ENCODE data around the gene DPCD.

DPCD gene

DNA sequence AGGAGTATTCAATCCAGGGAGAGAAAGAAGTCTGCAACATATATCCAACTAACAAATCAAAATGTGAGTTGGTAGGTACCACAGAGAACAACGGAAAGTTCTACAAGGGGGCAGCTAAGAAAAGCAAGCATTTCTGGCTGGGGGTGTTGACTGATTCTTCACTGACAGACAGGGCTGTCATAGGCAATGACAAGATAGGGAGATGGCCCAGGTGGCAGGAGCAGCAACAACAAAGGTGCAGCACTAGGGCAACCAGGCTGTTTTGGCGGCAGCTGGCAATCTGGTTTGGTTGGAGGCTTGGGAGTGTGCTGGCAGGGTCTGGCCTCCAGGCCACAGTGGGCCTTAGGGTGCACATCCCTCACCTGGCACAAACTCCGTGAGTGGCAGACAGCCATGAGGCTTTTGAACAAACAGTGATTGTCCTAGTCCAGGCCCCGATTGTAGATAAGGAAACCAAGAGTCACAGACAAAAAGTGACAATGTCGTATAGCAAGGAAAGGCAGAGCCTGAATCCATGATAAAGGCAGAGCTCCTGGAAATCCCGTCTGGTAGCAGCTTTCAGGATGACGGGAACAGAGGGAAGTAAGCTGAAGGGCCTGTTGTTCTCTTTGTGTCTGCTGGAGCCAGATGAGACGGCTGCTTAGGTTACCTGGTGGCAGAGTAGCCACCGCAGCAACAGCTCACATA, 28.4 kb downstream of the DPCD start:
- no peaks in the 10 kb centered on the region for H3K9me3 ChIP-seq (ENCODE audit: insufficient read depth, low read length)
- H3K9ac ChIP-seq (ENCODE audit: insufficient read length, low read depth): no peak overlapping the region
- H3K4me1 ChIP-seq (ENCODE audit: insufficient read depth, insufficient read length): peaks cover 17% of the 10 kb centered on the region
- TF ChIP-seq YY1 (IDR thresholded peaks at IDR 0.05; ENCODE audit: insufficient read depth, insufficient read length) (no peak), ZNF274 (IDR thresholded peaks at IDR 0.05; ENCODE audit: low read depth, low read length) (no peak), SUZ12 (IDR thresholded peaks at IDR 0.05; ENCODE audit: extremely low read depth, insufficient read depth, insufficient read length) (no peak)
- H3K4me3 ChIP-seq (ENCODE audit: insufficient read length, low read depth): no peak overlapping the region
- H3K36me3 ChIP-seq (ENCODE audit: insufficient read depth, insufficient read length, low read length): peaks cover 7% of the 10 kb centered on the region
- DNase-seq (ENCODE audit: low read depth, low spot score): no peak
- H3K27me3 ChIP-seq (ENCODE audit: insufficient read depth, insufficient read length): no peaks in the 10 kb centered on the region

GRCh38 chr10:101617102-101617823, 29.1 kb downstream of the DPCD start:
- H3K9ac ChIP-seq (ENCODE audit: insufficient read length, low read depth): no peak overlapping the region

DNA sequence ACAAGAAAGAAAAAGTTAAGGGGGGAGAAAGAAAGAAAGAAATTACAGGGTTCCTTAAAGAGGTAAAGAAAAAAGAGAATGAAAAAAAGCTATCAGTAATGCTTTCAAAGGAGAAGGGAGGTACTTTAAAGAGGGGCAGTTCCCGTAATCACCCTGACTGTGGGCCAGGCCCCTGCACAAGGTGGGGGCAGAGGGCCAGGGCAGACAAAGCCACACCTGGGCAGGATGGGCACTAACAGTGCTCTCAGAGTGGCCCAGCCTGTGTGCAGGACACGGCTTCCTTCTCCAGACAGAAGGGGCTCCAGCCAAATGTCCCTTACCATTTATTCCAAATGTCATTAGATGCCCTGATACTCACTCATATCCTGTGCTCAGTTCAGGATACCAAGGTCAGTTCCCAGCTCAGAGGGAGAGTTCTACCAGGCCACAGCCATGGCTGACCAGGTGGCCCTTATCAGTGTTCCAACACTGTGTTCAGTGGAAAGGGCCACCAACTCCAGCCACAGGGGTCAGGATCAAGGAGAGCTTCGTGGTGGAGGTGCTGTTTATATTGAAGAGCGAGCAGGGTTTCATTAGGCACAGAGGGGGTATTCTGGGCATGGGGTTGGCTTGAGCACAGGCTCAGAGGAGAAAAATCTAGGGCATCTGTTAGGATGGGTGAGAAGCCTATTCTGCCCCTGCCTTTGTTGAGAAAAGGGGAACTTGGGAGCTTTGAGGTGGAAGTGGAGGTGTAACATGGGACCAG, 29.9 kb downstream of the DPCD start:
- H3K36me3 ChIP-seq (ENCODE audit: insufficient read depth, insufficient read length, low read length): peaks cover 2% of the 10 kb centered on the region
- H3K4me1 ChIP-seq (ENCODE audit: insufficient read depth, insufficient read length): peaks cover 17% of the 10 kb centered on the region

More at GRCh38 chr10:101617102-101617823, 29.1 kb downstream of the DPCD start:
- no peak for TF ChIP-seq YY1 (IDR thresholded peaks at IDR 0.05; ENCODE audit: insufficient read depth, insufficient read length)
- Histone ChIP-seq H3K4me3 (ENCODE audit: insufficient read length, low read depth) (no peak overlapping the region), H3K36me3 (ENCODE audit: insufficient read depth, insufficient read length, low read length) (peaks cover 3% of the 10 kb centered on the region), H3K4me1 (ENCODE audit: insufficient read depth, insufficient read length) (peaks cover 17% of the 10 kb centered on the region), H3K27me3 (ENCODE audit: insufficient read depth, insufficient read length) (no peaks in the 10 kb centered on the region), H3K9me3 (ENCODE audit: insufficient read depth, low read length) (no peaks in the 10 kb centered on the region)
- no peak for DNase-seq (ENCODE audit: low read depth, low spot score)

DNA sequence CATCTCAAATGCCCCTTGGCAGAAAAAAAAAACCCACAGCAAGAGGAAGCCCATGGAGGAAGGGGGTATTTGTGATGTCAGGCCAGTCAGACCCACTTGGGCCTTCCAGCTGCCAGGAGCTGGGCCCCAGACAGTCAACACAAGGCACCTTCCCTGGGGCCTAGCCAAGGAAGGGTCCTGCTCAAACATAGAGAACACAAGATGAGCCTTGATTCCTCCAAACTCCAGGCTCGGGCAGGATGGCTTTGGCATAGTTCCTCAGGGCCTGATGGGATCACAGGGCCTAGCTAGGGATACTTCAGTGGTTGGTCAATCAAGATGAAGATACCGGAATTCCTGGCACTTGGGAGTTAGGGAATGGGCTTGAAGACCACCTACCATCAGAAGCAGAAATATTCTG, 30.8 kb downstream of the DPCD start:
- Histone ChIP-seq H3K36me3 (ENCODE audit: insufficient read depth, insufficient read length, low read length) (peaks cover 2% of the 10 kb centered on the region), H3K9ac (ENCODE audit: insufficient read length, low read depth) (no peak overlapping the region)

More for the DNA sequence above, 29.9 kb downstream of the DPCD start:
- TF ChIP-seq ZNF274 (IDR thresholded peaks at IDR 0.05; ENCODE audit: low read depth, low read length) (no peak), YY1 (IDR thresholded peaks at IDR 0.05; ENCODE audit: insufficient read depth, insufficient read length) (no peak), SUZ12 (IDR thresholded peaks at IDR 0.05; ENCODE audit: extremely low read depth, insufficient read depth, insufficient read length) (no peak)
- H3K9me3 ChIP-seq (ENCODE audit: insufficient read depth, low read length): no peaks in the 10 kb centered on the region
- no peak overlapping the region for H3K9ac ChIP-seq (ENCODE audit: insufficient read length, low read depth)
- DNase-seq (ENCODE audit: low read depth, low spot score): no peak
- H3K4me3 ChIP-seq (ENCODE audit: insufficient read length, low read depth): no peak overlapping the region
- H3K27me3 ChIP-seq (ENCODE audit: insufficient read depth, insufficient read length): no peaks in the 10 kb centered on the region

DNA sequence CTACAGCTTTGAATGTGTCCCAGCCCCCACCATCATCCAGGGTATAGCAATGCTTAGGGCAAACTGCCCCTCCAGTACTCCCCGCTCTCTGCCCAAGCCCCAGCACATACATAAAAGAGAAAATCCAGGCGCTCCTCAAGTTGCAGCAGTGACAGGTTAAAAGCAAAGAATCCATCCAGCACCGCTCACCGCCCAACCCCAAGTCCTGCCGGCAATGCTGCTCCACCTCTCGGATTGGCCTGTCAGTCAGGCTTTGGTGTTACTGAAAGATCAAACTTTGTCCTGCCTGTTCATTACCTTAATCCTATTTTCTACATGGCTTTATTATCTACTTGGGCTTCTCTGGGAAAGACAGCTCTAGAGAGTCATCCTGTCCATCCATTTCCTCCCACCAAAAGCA, 31.9 kb downstream of the DPCD start:
- Histone ChIP-seq H3K9ac (ENCODE audit: insufficient read length, low read depth) (no peak overlapping the region), H3K4me3 (ENCODE audit: insufficient read length, low read depth) (no peak overlapping the region), H3K36me3 (ENCODE audit: insufficient read depth, insufficient read length, low read length) (peaks cover 2% of the 10 kb centered on the region), H3K27me3 (ENCODE audit: insufficient read depth, insufficient read length) (no peaks in the 10 kb centered on the region), H3K9me3 (ENCODE audit: insufficient read depth, low read length) (no peaks in the 10 kb centered on the region), H3K4me1 (ENCODE audit: insufficient read depth, insufficient read length) (peaks cover 10% of the 10 kb centered on the region)
- TF ChIP-seq ZNF274 (IDR thresholded peaks at IDR 0.05; ENCODE audit: low read depth, low read length) (no peak), SUZ12 (IDR thresholded peaks at IDR 0.05; ENCODE audit: extremely low read depth, insufficient read depth, insufficient read length) (no peak), YY1 (IDR thresholded peaks at IDR 0.05; ENCODE audit: insufficient read depth, insufficient read length) (no peak)
- DNase-seq (ENCODE audit: low read depth, low spot score): no peak

More for the DNA sequence above, 30.8 kb downstream of the DPCD start:
- no peak overlapping the region for H3K4me3 ChIP-seq (ENCODE audit: insufficient read length, low read depth)
- TF ChIP-seq SUZ12 (IDR thresholded peaks at IDR 0.05; ENCODE audit: extremely low read depth, insufficient read depth, insufficient read length): no peak
- TF ChIP-seq ZNF274 (IDR thresholded peaks at IDR 0.05; ENCODE audit: low read depth, low read length): no peak
- no peak for TF ChIP-seq YY1 (IDR thresholded peaks at IDR 0.05; ENCODE audit: insufficient read depth, insufficient read length)
- peaks cover 17% of the 10 kb centered on the region for H3K4me1 ChIP-seq (ENCODE audit: insufficient read depth, insufficient read length)
- no peaks in the 10 kb centered on the region for H3K9me3 ChIP-seq (ENCODE audit: insufficient read depth, low read length)
- no peak for DNase-seq (ENCODE audit: low read depth, low spot score)
- H3K27me3 ChIP-seq (ENCODE audit: insufficient read depth, insufficient read length): no peaks in the 10 kb centered on the region

GRCh38 chr10:101623528-101623927, 35.4 kb downstream of the DPCD start:
- DNase-seq (ENCODE audit: low read depth, low spot score): no peak
- Histone ChIP-seq H3K36me3 (ENCODE audit: insufficient read depth, insufficient read length, low read length) (peaks cover 2% of the 10 kb centered on the region), H3K4me1 (ENCODE audit: insufficient read depth, insufficient read length) (no peaks in the 10 kb centered on the region), H3K27me3 (ENCODE audit: insufficient read depth, insufficient read length) (no peaks in the 10 kb centered on the region), H3K4me3 (ENCODE audit: insufficient read length, low read depth) (no peak overlapping the region), H3K9me3 (ENCODE audit: insufficient read depth, low read length) (no peaks in the 10 kb centered on the region), H3K9ac (ENCODE audit: insufficient read length, low read depth) (no peak overlapping the region)
- no peak for TF ChIP-seq YY1 (IDR thresholded peaks at IDR 0.05; ENCODE audit: insufficient read depth, insufficient read length)
- no peak for TF ChIP-seq ZNF274 (IDR thresholded peaks at IDR 0.05; ENCODE audit: low read depth, low read length)
- no peak for TF ChIP-seq SUZ12 (IDR thresholded peaks at IDR 0.05; ENCODE audit: extremely low read depth, insufficient read depth, insufficient read length)

Data from NT2/D1 (cell line).